ENCODE data around the gene TMIGD3. TPM values are rescaled to one million over a fixed set of nuclear protein-coding genes. Genes with fewer than 3 reads are reported as not detected.

TMIGD3 gene
- total RNA-seq, 1 donor from 2014 or later, result 0.89 TPM

DNA sequence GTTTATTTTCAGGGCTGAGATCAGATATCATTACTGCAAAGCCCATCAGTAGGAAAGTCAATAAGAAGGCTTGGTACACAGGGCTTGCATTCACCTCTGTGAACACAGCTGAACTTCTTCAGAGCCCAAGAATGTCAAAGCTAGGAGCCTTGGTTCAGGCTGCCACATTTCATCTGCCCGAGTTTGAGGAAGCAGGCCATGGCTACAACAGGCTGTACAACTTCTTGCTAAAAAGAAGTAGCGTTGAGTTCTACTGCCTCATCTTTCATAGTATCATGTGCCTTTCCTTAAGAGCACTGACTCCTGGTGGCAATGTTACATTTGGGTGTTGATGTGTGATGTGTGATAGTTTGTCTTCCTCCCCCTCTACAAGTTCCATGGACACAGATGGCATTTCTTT lies 19.6 kb downstream of the TMIGD3 start:
- intact Hi-C loops (cut with DNase I), result loop anchor here (5.0 kb wide), 1 partner anchor 273 kb away; the partner anchor contains the start of gene DDX20
- DNase-seq, result no peak
- no peak for ATAC-seq (ENCODE audit: poor library complexity)

GRCh38 chr1:111483166-111483565 lies 20.3 kb downstream of the TMIGD3 start:
- intact Hi-C loops (cut with DNase I), result loop anchor here (5.0 kb wide), 1 partner anchor 274 kb away; the partner anchor contains the start of gene DDX20
- ATAC-seq (ENCODE audit: poor library complexity) (no peak), DNase-seq (no peak)

DNA sequence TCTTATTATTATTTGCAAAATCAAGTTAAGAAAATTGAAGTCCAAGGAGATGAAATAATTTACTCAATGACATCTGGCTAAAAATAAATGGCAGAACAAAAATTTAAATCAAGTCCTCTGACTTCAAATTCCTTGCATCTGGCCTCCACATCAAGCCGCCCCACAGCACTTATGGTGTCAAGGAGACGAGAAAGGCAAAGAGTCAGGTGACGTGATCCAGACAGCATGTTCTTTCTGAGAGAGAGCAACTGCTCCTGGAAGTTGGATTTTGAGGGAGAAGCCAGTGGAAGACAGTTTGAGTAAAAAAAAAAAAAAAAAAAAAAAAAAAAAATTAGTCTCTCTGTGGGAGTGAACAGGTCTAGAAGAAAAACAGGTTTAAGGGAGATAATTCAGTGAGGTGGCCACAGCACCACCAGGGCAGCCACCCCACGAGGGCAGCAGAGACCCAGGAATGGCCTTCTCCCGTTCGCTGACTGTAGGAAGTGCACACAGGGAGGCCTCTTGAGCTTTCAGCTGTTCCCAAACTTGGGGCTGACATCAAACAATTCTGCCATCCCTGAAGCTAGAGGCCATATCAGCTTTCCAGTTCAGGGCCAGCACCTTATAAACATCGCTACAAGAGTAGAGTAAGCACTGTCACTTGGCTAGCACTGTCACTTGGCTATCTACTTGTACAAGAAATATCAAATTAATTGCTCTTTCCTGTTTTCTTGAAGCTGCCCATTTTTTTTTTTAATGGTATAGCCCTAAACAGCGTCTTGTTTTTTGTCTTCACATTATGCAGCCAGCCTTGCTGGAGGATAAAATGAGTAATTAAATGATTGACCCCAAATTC lies 21.8 kb downstream of the TMIGD3 start:
- ATAC-seq (ENCODE audit: poor library complexity) (peak; percentile 96), DNase-seq (peak; percentile 89)
- intact Hi-C loops (cut with DNase I), result loop anchor here (5.0 kb wide), 1 partner anchor 276 kb away; the partner anchor contains the start of gene DDX20

- intact Hi-C loops (cut with DNase I), result loop anchor here (5.0 kb wide), 1 partner anchor 277 kb away; the partner anchor contains the start of gene DDX20
- no peak for ATAC-seq (ENCODE audit: poor library complexity)
- DNase-seq, result no peak
Measured at GRCh38 chr1:111480674-111481073, 22.8 kb downstream of the TMIGD3 start.

GRCh38 chr1:111476761-111477309 lies 26.6 kb downstream of the TMIGD3 start:
- intact Hi-C loops (cut with DNase I), result no loop called here
- DNase-seq (no peak), ATAC-seq (ENCODE audit: poor library complexity) (no peak)

GRCh38 chr1:111476214-111476613 lies 27.2 kb downstream of the TMIGD3 start:
- intact Hi-C loops (cut with DNase I), result no loop called here
- ATAC-seq (ENCODE audit: poor library complexity) (no peak), DNase-seq (no peak)

DNA sequence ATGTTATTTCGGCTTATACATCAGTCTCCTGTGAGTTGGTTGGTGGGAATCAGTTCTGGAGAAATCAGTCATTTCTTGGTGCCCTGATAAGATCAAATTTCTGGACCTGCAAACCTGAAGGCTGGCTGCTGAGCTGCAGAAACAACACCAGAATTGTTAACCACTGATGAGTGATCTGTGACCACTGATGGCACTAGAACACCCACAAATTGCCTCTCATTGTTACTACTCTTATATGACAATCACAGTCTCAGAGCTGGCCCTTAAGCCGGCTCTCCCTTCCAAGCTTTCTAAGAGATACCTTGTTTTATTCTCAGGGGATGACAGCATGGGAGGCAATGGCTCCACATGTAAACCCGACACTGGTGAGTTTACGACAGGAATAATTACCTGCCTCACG lies 27.7 kb downstream of the TMIGD3 start:
- intact Hi-C loops (cut with DNase I), result no loop called here
- ATAC-seq (ENCODE audit: poor library complexity), result no peak
- no peak for DNase-seq

- peak; percentile 36 for ATAC-seq (ENCODE audit: poor library complexity)
- intact Hi-C loops (cut with DNase I), result no loop called here
- DNase-seq, result no peak
Measured at GRCh38 chr1:111474521-111474920, 28.9 kb downstream of the TMIGD3 start.

GRCh38 chr1:111474106-111474505 lies 29.3 kb downstream of the TMIGD3 start:
- intact Hi-C loops (cut with DNase I), result no loop called here
- ATAC-seq (ENCODE audit: poor library complexity), result peak; percentile 29

DNA sequence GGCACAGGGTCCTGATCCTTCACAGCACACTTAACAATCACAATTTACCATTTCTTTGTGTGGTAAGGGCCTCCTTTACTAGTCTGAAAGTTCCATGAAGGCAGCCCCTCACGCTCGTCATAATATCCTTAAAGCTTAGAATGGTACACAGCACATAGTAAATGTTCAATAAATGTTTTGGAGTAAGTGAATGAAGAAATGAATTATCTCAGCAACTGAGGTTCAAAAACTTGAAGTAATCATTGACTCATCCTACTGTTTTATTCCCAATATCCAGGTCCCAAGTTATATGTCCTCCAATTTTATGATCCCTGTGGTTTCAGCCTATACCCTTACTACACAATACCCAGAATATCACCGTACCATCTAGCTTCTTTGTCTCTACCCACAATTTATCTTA lies 31.9 kb downstream of the TMIGD3 start:
- no peak for DNase-seq
- intact Hi-C loops (cut with DNase I), result no loop called here
- no peak for ATAC-seq (ENCODE audit: poor library complexity)

More at GRCh38 chr1:111474106-111474505, 29.3 kb downstream of the TMIGD3 start:
- no peak for DNase-seq

GRCh38 chr1:111471012-111471411 lies 32.4 kb downstream of the TMIGD3 start:
- intact Hi-C loops (cut with DNase I), result no loop called here
- peak; percentile 51 for ATAC-seq (ENCODE audit: poor library complexity)
- DNase-seq, result peak; percentile 48

DNA sequence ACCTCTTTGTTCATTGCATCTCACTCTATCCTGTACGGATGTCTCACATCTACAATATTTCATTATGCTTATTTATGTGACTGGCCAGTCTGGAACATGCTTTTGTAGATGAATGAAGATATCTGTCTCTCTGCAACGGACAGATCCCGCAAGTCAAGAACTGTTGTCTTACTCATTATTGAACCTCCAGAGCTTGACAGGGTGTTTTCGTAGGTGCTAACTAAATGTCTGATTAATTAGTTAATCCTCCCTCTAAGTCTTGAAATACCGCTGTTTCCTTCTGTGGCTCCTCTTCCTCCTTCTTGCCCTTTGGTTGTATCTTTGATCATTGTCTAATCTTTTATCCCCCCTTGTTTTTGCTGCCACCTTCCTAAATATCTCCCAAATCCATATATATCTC lies 32.8 kb downstream of the TMIGD3 start:
- no peak for ATAC-seq (ENCODE audit: poor library complexity)
- DNase-seq, result no peak
- intact Hi-C loops (cut with DNase I), result no loop called here

- DNase-seq (no peak), ATAC-seq (ENCODE audit: poor library complexity) (no peak)
- intact Hi-C loops (cut with DNase I), result no loop called here
Measured at GRCh38 chr1:111469539-111469938, 33.9 kb downstream of the TMIGD3 start.

- intact Hi-C loops (cut with DNase I), result no loop called here
- ATAC-seq (ENCODE audit: poor library complexity) (no peak), DNase-seq (no peak)
Measured at GRCh38 chr1:111468717-111469100, 34.7 kb downstream of the TMIGD3 start.

GRCh38 chr1:111467865-111468716 lies 35.3 kb downstream of the TMIGD3 start:
- DNase-seq (no peak), ATAC-seq (ENCODE audit: poor library complexity) (no peak)

GRCh38 chr1:111466480-111466879 lies 37.0 kb downstream of the TMIGD3 start:
- ATAC-seq (ENCODE audit: poor library complexity) (no peak), DNase-seq (no peak)
- intact Hi-C loops (cut with DNase I), result no loop called here

More at GRCh38 chr1:111467865-111468716, 35.3 kb downstream of the TMIGD3 start:
- intact Hi-C loops (cut with DNase I), result no loop called here

- ATAC-seq (ENCODE audit: poor library complexity) (no peak), DNase-seq (no peak)
- intact Hi-C loops (cut with DNase I), result no loop called here
Measured at GRCh38 chr1:111465754-111466153, 37.7 kb downstream of the TMIGD3 start.

DNA sequence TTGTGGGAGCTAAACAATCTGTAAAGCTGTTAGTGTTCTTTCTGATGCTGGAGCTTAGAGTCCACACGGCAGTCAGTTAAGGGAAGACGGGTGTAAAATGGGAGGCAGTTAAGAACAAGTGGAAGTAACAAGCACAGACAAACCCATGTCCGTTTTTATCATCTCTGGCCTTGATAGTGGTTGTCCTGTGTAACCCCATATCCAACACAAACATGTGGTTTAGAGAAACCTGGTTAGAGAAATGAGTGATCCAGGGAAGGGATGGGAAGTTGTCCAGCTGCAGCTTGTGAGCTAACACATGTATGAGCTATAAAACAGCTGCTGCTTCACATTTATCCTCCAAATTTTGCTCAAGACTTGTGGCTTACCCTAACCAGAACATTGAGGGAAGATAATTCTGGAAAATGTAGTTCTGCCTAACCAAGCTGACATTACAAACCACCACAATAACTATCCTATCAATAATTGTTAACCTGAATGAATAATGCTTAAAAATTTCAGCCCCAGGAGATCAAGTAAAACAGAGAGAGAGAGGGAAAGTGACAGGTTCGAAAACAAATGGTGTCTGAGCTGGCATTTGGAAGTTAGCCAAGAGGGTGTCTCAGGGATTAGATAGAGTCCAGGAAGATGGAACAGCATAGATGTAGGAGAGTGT lies 40.3 kb downstream of the TMIGD3 start:
- intact Hi-C loops (cut with DNase I), result no loop called here
- DNase-seq (no peak), ATAC-seq (ENCODE audit: poor library complexity) (no peak)

All from Right ventricle myocardium superior (tissue), 1 donor.